Spleen (tissue), 11 donors: ENCODE data around the gene HDAC4. TPM values are rescaled to one million over a fixed set of nuclear protein-coding genes. Genes with fewer than 3 reads are reported as not detected.

ENCODE experiments used
- DNase-seq: peaks from one replicate; pipeline ENCODE4 v3.0.0-alpha.2; 2020
- H3K27ac ChIP-seq, 8 donors: fragments of 200-600 bp; sonication (generic) in 7 of 8; 1 replicate in 4 of 8; 2 replicates in 4 of 8; pipeline versions ENCODE4 v1.5.0 to v1.8.0; 2016 to 2021; ENCODE audit warnings: inconsistent platforms in 4 of 8, mild to moderate bottlenecking in 4 of 8, moderate library complexity in 1 of 8
- H3K27me3 ChIP-seq, 7 donors: fragments of 200-600 bp; sonication (generic) in 6 of 7; replicated peaks in 1 of 7; 1 replicate in 4 of 7; 2 replicates in 3 of 7; pipeline versions ENCODE4 v1.5.0 to v1.8.0; 2016 to 2021; ENCODE audit warnings: inconsistent platforms in 3 of 7, mild to moderate bottlenecking in 1 of 7
- H3K36me3 ChIP-seq, 6 donors: fragments of 200-600 bp; sonication (generic) in 5 of 6; 1 replicate in 4 of 6; 2 replicates in 2 of 6; pipeline versions ENCODE4 v1.5.0 to v1.8.0; 2016 to 2021; ENCODE audit warnings: inconsistent platforms in 2 of 6
- H3K4me1 ChIP-seq, 6 donors: fragments of 200-600 bp; sonication (generic) in 5 of 6; 1 replicate in 3 of 6; 2 replicates in 3 of 6; pipeline versions ENCODE4 v1.5.0 to v1.8.0; 2016 to 2021; ENCODE audit warnings: inconsistent platforms in 3 of 6
- H3K4me3 ChIP-seq, 8 donors: fragments of 200-600 bp; sonication (generic) in 7 of 8; 1 replicate in 4 of 8; 2 replicates in 4 of 8; pipeline versions ENCODE4 v1.5.0 to v1.8.0; 2016 to 2021; ENCODE audit warnings: inconsistent platforms in 4 of 8, mild to moderate bottlenecking in 4 of 8, moderate library complexity in 2 of 8
- H3K9me3 ChIP-seq, 8 donors: fragments of 200-600 bp; sonication (generic) in 7 of 8; 1 replicate in 4 of 8; 2 replicates in 4 of 8; pipeline versions ENCODE4 v1.5.0 to v1.8.0; 2016 to 2021; ENCODE audit warnings: inconsistent platforms in 4 of 8
- CTCF ChIP-seq, 11 experiments: fragments of 200-600 bp in 7 of 11; fragments of 450-650 bp in 4 of 11; sonication (generic) in 4 of 11; IDR thresholded peaks in 8 of 11; conservative IDR thresholded peaks in 3 of 11; 1 replicate in 7 of 11; 2 replicates in 4 of 11; pipeline versions ENCODE4 v1.4.0 to v1.8.0; 2016 to 2021; ENCODE audit warnings: antibody characterized with exemption in 11 of 11, inconsistent platforms in 4 of 11, mild to moderate bottlenecking in 1 of 11
- POLR2A ChIP-seq, 3 donors: fragments of 450-650 bp; IDR thresholded peaks; one replicate each; pipeline ENCODE4 v1.5.1; 2017; ENCODE audit warnings: antibody characterized with exemption in 3 of 3, mild to moderate bottlenecking in 1 of 3
- POLR2AphosphoS5 ChIP-seq, 3 donors: sonication (generic); formaldehyde crosslinking; IDR thresholded peaks; one replicate each; pipeline ENCODE4 v1.5.1; 2017; ENCODE audit warnings: antibody characterized with exemption in 3 of 3
- WGBS, 5 donors: extraction: QIAGEN DNeasy Blood & Tissue Kit in 3 of 5; methylation state at CpG; one replicate each; pipeline versions ENCODE4 v1.1.5 to v1.1.7; 2013 to 2018; 5-methylcytosine and 5-hydroxymethylcytosine counted together
- intact Hi-C: fragments of 100-400 bp; cut with DNase I; formaldehyde crosslinking; loops from one replicate; pipeline ENCODE4 v1.15.0; 2023; ENCODE audit warnings: low total_unique reads
- polyA plus RNA-seq, 3 donors: library from polyadenylated mRNA; stranded (reverse); fragments of 200-250 nt; gene quantifications; one replicate each; pipeline ENCODE4 v1.2.1, GENCODE V29; 2013
- total RNA-seq, 7 donors: library from RNA; depleted of rRNA in 3 of 7; stranded (reverse); fragments of >200 nt in 3 of 7; fragmentation: NEBNext Ultra II Directional in 4 of 7; extraction: Animal tissue kit (Norgen Biotek cat#: 25700) in 4 of 7; gene quantifications; one replicate each; pipeline versions ENCODE4 v1.1.0 to v1.2.1, GENCODE V29; 2016 to 2021
- donor health status: healthy with polysubstance abuse.
- donor health status: DM: no; HTN: no; CAD: no; lungs with moderate emphysema.
- donor health status: DM: no; HTN: no; CAD: no.
- donor health status: Bipolar disorder and iron deficiency.
- donor health status: healthy.
- donor health status: DM: no; HTN: no; CAD: no.
- donor health status: DM: yes; HTN: yes; CAD: no.

The HDAC4 gene
- total and polyA plus RNA-seq, 10 donors: 3.2 to 122 (median 69.5) TPM

GRCh38 chr2:239411117-239411516 is 10.3 kb upstream of the HDAC4 start:
- H3K4me3 ChIP-seq: no peak overlapping the region
- no peak for TF ChIP-seq POLR2AphosphoS5 (IDR thresholded peaks at IDR 0.05)
- TF ChIP-seq CTCF (IDR thresholded peaks at IDR 0.05 in 8 of 11, conservative IDR thresholded peaks at IDR 0.05 in 3 of 11): no peak
- no peak for TF ChIP-seq POLR2A (IDR thresholded peaks at IDR 0.05)
- H3K36me3 ChIP-seq: no peaks in the 10 kb centered on the region
- DNase-seq: no peak
- intact Hi-C loops: no loop called here
- H3K27me3 ChIP-seq: no peaks in the 10 kb centered on the region
- peaks cover 0 to 12% (median 0%) of the 10 kb centered on the region in 6 donors for H3K4me1 ChIP-seq
- 93 to 97% (median 94%) methylated on average over 5 of the region's 5 CpGs for WGBS, 5 donors
- H3K27ac ChIP-seq: no peak overlapping the region
- peaks cover 0 to 26% (median 4%) of the 10 kb centered on the region in 8 donors for H3K9me3 ChIP-seq

- WGBS, 5 donors: 76 to 88% (median 79%) methylated on average over 6 of the region's 6 CpGs
- Histone ChIP-seq H3K27me3 (no peaks in the 10 kb centered on the region), H3K36me3 (no peaks in the 10 kb centered on the region), H3K27ac (no peak overlapping the region), H3K9me3 (peaks cover 0 to 26% (median 4%) of the 10 kb centered on the region in 8 donors), H3K4me3 (no peak overlapping the region), H3K4me1 (peaks cover 0 to 12% (median 0%) of the 10 kb centered on the region in 6 donors)
- TF ChIP-seq POLR2AphosphoS5 (IDR thresholded peaks at IDR 0.05): no peak
- TF ChIP-seq CTCF (IDR thresholded peaks at IDR 0.05 in 8 of 11, conservative IDR thresholded peaks at IDR 0.05 in 3 of 11): no peak
- no peak for TF ChIP-seq POLR2A (IDR thresholded peaks at IDR 0.05)
- intact Hi-C loops: loop anchor here (10.0 kb wide), 1 partner anchor 135 kb away; no protein-coding TSS in a partner anchor
- no peak for DNase-seq
Measured at GRCh38 chr2:239409976-239410375, 9.2 kb upstream of the HDAC4 start.

GRCh38 chr2:239407112-239407511 is 6.3 kb upstream of the HDAC4 start:
- WGBS, 5 donors: 73 to 82% (median 79%) methylated on average over 13 of the region's 13 CpGs
- intact Hi-C loops: loop anchor here (10.0 kb wide), 1 partner anchor 132 kb away; no protein-coding TSS in a partner anchor
- peaks cover 0 to 8% (median 6%) of the 10 kb centered on the region in 6 donors for H3K4me1 ChIP-seq
- H3K36me3 ChIP-seq: no peaks in the 10 kb centered on the region
- H3K27me3 ChIP-seq: no peaks in the 10 kb centered on the region
- TF ChIP-seq CTCF (IDR thresholded peaks at IDR 0.05 in 8 of 11, conservative IDR thresholded peaks at IDR 0.05 in 3 of 11) (no peak), POLR2A (IDR thresholded peaks at IDR 0.05) (no peak), POLR2AphosphoS5 (IDR thresholded peaks at IDR 0.05) (peak in 1 of 3 donors; percentile 16)
- H3K27ac ChIP-seq: no peak overlapping the region
- no peak for DNase-seq
- no peak overlapping the region for H3K4me3 ChIP-seq
- H3K9me3 ChIP-seq: peaks cover 0 to 15% (median 0%) of the 10 kb centered on the region in 8 donors

- intact Hi-C loops: loop anchor here (10.0 kb wide), 1 partner anchor 132 kb away; no protein-coding TSS in a partner anchor
- TF ChIP-seq POLR2AphosphoS5 (IDR thresholded peaks at IDR 0.05): no peak
- TF ChIP-seq POLR2A (IDR thresholded peaks at IDR 0.05): no peak
- TF ChIP-seq CTCF (IDR thresholded peaks at IDR 0.05 in 8 of 11, conservative IDR thresholded peaks at IDR 0.05 in 3 of 11): no peak
- no peak overlapping the region for H3K27ac ChIP-seq
- no peak for DNase-seq
- no peaks in the 10 kb centered on the region for H3K27me3 ChIP-seq
- WGBS, 5 donors: 92 to 95% (median 93%) methylated on average over 10 to 11 of the region's 11 CpGs
- H3K4me1 ChIP-seq: peaks cover 0 to 11% (median 7%) of the 10 kb centered on the region in 6 donors
- H3K36me3 ChIP-seq: no peaks in the 10 kb centered on the region
- H3K4me3 ChIP-seq: no peak overlapping the region
- peaks cover 0 to 11% (median 0%) of the 10 kb centered on the region in 8 donors for H3K9me3 ChIP-seq
Measured at GRCh38 chr2:239406316-239406995, 5.6 kb upstream of the HDAC4 start.
